Motor neuron (in vitro differentiated cells): ENCODE data around the gene FHIP1B. TPM values are rescaled to one million over a fixed set of nuclear protein-coding genes. Genes with fewer than 3 reads are reported as not detected.
A peak's percentile ranks its signal among the peaks of the same experiment; 100 is the strongest.

Experiments used
- ATAC-seq, 8 experiments: fragments of 200-7000 bp; cut with Tn5 transposase; replicated peaks in 6 of 8; 2 replicates each; pipeline ENCODE4 v1.8.0; 2021; ENCODE audit warnings: mild to moderate bottlenecking in 8 of 8, moderate library complexity in 8 of 8
- H3K27ac ChIP-seq, 2 donors: fragments of 250-450 bp; sonication (Bioruptor Pico); 2 replicates each; pipeline ENCODE4 v1.9.0; 2021; ENCODE audit warnings: antibody characterized with exemption in 2 of 2, mild to moderate bottlenecking in 2 of 2, moderate library complexity in 1 of 2
- H3K4me1 ChIP-seq, 2 donors: fragments of 250-450 bp; sonication (Bioruptor Pico); replicated peaks in 1 of 2; 2 replicates each; pipeline ENCODE4 v1.6.1; 2021; ENCODE audit warnings: antibody characterized with exemption in 2 of 2, mild to moderate bottlenecking in 2 of 2, moderate library complexity in 1 of 2
- H3K4me3 ChIP-seq, 5 donors: fragments of 250-450 bp; sonication (Bioruptor Pico); 2 replicates each; pipeline ENCODE4 v1.9.0; 2021; ENCODE audit warnings: antibody characterized with exemption in 5 of 5, mild to moderate bottlenecking in 5 of 5, moderate library complexity in 4 of 5
- WGBS, 10 experiments: fragments of 450-650 bp; shearing (Covaris generic); methylation state at CpG; one replicate each; pipeline ENCODE4 v1.0.0; 2022; 5-methylcytosine and 5-hydroxymethylcytosine counted together
- in situ Hi-C, 9 experiments: fragments of 400-800 bp; cut with MboI; loops; one replicate each; pipeline ENCODE4 v1.15.0; 2021; ENCODE audit warnings: low sequenced_read_pairs in 9 of 9, low pct_unique_long_range_greater_than_20kb in 2 of 9; ENCODE audit not compliant: unreplicated experiment in 9 of 9
- total RNA-seq, 8 experiments: library from RNA; unstranded; fragments of 300-600 nt; gene quantifications; 2 replicates each; pipeline versions ENCODE4 v1.2.3 to v1.2.4, GENCODE V29; 2022

Gene FHIP1B
- total RNA-seq, 8 experiments from 2014 or later, result 12.4 to 40.6 (median 25.9) TPM

DNA sequence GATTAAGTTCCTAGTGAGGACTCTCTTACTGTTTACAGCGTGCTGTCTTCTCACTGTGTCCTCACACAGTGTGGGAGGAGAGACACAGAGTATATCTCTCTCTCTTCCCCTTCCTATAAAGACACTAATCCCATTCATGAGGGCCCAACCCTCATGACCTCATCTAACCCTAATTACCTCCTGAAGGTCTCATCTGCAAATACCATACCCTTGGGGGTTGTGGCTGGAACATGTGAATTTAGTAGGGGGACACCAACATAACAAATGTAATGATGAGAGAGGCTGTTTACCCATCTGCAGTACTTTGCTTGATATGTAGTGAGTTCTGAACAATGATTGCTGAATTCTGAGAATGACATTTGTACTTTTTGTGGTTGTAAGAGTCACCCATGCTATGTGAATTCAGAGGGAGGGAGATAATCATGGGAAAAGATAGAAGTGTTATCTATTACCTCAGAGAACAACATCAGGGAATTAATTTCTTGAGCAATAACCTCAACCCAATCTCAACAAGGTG, 40.3 kb downstream of the FHIP1B start:
- H3K4me1 ChIP-seq, result no peaks in the 10 kb centered on the region
- WGBS, 10 experiments, result 50 to 100% (median 57%) methylated on average over 1 of the region's 1 CpG; no CpG with 5 or more reads in 7 of the 10 experiments
- no peak overlapping the region for H3K27ac ChIP-seq
- peak in 1 of 8 experiments; percentile 54 for ATAC-seq
- H3K4me3 ChIP-seq, result no peak overlapping the region
- in situ Hi-C loops, result no loop called here

GRCh38 chr11:6191742-6192141, 42.7 kb downstream of the FHIP1B start:
- in situ Hi-C loops, result no loop called here
- H3K4me1 ChIP-seq, result no peaks in the 10 kb centered on the region
- ATAC-seq, result no peak

GRCh38 chr11:6175440-6175839, 59.0 kb downstream of the FHIP1B start:
- Histone ChIP-seq H3K27ac (no peak overlapping the region), H3K4me1 (no peaks in the 10 kb centered on the region), H3K4me3 (no peak overlapping the region)
- no peak for ATAC-seq
- in situ Hi-C loops, result no loop called here
- WGBS, 10 experiments, result 5 to 81% (median 50%) methylated on average over 1 to 2 of the region's 2 CpGs; no CpG with 5 or more reads in 2 of the 10 experiments

More at GRCh38 chr11:6191742-6192141, 42.7 kb downstream of the FHIP1B start:
- Histone ChIP-seq H3K27ac (no peak overlapping the region), H3K4me3 (no peak overlapping the region)

GRCh38 chr11:6170226-6170625, 64.2 kb downstream of the FHIP1B start, which contains the start of gene OR52B2:
OR52B2 (minus strand) TSS chr11:6170326; CDS start chr11:6170326, 0 bp downstream.
- H3K27ac ChIP-seq, result no peak within 1 kb of the TSS
- in situ Hi-C loops, result no loop called here
- H3K4me3 ChIP-seq, result no peak within 1 kb of the TSS
- no peak for ATAC-seq
- H3K4me1 ChIP-seq, result no peaks in the 10 kb centered on the region
- WGBS, 10 experiments, result 0 to 89% (median 25%) methylated on average over 1 of the region's 1 CpG; no CpG with 5 or more reads in 6 of the 10 experiments

Other genes with a start within 250 kb of the FHIP1B start
- under 1 TPM in 2 of 8 experiments, not detected in 6; 0.21 to 0.62 TPM for gene OR52L1, start 247.7 kb downstream of the FHIP1B start, total RNA-seq
- gene OR56A4, start 227.7 kb downstream of the FHIP1B start, total RNA-seq, result under 1 TPM in 4 of 8 experiments, not detected in 4; 0.10 to 0.76 (median 0.15) TPM
- under 1 TPM in 6 of 8 experiments, not detected in 2; under 0.01 to 0.38 (median 0.12) TPM for gene OR56A1, start 203.9 kb downstream of the FHIP1B start, total RNA-seq
- under 1 TPM in 1 of 8 experiments, not detected in 7; 0.18 TPM for gene OR56B4, start 127.0 kb downstream of the FHIP1B start, total RNA-seq
- under 1 TPM in 2 of 8 experiments, not detected in 6; 0.18 to 0.81 TPM for gene OR52B2, start 64.3 kb downstream of the FHIP1B start, total RNA-seq
- gene OR52W1, start 35.4 kb downstream of the FHIP1B start, total RNA-seq, result under 1 TPM in 4 of 8 experiments, not detected in 4; 0.16 to 0.71 (median 0.36) TPM
- 1 to 10 TPM in 2 of 8 experiments, under 1 TPM in 5, not detected in 1; 0.50 to 1.3 (median 0.81) TPM for gene C11orf42, start 29.1 kb downstream of the FHIP1B start, total RNA-seq
- gene CNGA4, start 4.5 kb upstream of the FHIP1B start, total RNA-seq, result 1 to 10 TPM in 1 of 8 experiments, under 1 TPM in 5, not detected in 2; 0.14 to 1.1 (median 0.62) TPM
- 1 to 10 TPM in 4 of 8 experiments, under 1 TPM in 4; 0.27 to 2.4 (median 1.1) TPM for gene CCKBR, start 25.2 kb upstream of the FHIP1B start, total RNA-seq
- gene CAVIN3, start 85.9 kb upstream of the FHIP1B start, total RNA-seq, result 10 to 100 TPM in 1 of 8 experiments, 1 to 10 TPM in 2, under 1 TPM in 5; 0.16 to 20.7 (median 0.84) TPM
- 10 to 100 TPM; 14.4 to 75.1 (median 21.0) TPM for gene SMPD1, start 155.8 kb upstream of the FHIP1B start, total RNA-seq
- 100 to 1,000 TPM in 2 of 8 experiments, 10 to 100 TPM in 6; 21.1 to 131 (median 93.3) TPM for gene APBB1, start 184.5 kb upstream of the FHIP1B start, total RNA-seq
- 1 to 10 TPM in 6 of 8 experiments, under 1 TPM in 2; 0.45 to 6.3 (median 1.2) TPM for gene HPX, start 206.4 kb upstream of the FHIP1B start, total RNA-seq
- 10 to 100 TPM in 6 of 8 experiments, 1 to 10 TPM in 2; 5.8 to 30.3 (median 19.5) TPM for gene TRIM3, start 239.3 kb upstream of the FHIP1B start, total RNA-seq
- gene ARFIP2, start 246.7 kb upstream of the FHIP1B start, total RNA-seq, result 10 to 100 TPM; 36.8 to 63.4 (median 57.2) TPM
- 10 to 100 TPM; 18.4 to 46.1 (median 31.6) TPM for gene TIMM10B, start 246.9 kb upstream of the FHIP1B start, total RNA-seq